T-helper 2 cell treated with Interferon-gamma antibody and Interleukin-4, amounts not matched to agents 5 μg/mL and 100 μg/mL, for 36 hours (primary cell): ENCODE measurements around the gene TP63.

Source experiments
- DNase-seq: peaks from one replicate; pipeline ENCODE4 v3.0.0; 2021; ENCODE audit warnings: low spot score
- H3K27ac Mint-ChIP-seq: one replicate; pipeline ENCODE4 v1.8.0; 2021; ENCODE audit warnings: mild to moderate bottlenecking, mixed read lengths
- H3K27me3 Mint-ChIP-seq: one replicate; pipeline ENCODE4 v1.8.0; 2021; ENCODE audit warnings: low read depth, mixed read lengths
- H3K36me3 Mint-ChIP-seq: one replicate; pipeline ENCODE4 v1.8.0; 2021; ENCODE audit warnings: low read depth, mixed read lengths
- H3K4me1 Mint-ChIP-seq: one replicate; pipeline ENCODE4 v1.8.0; 2021; ENCODE audit warnings: low read depth, mixed read lengths
- H3K4me3 Mint-ChIP-seq: one replicate; pipeline ENCODE4 v1.8.0; 2022; ENCODE audit warnings: mild to moderate bottlenecking, moderate library complexity, mixed read lengths
- H3K9me3 Mint-ChIP-seq: one replicate; pipeline ENCODE4 v1.8.0; 2021; ENCODE audit warnings: mixed read lengths

Gene TP63

DNA sequence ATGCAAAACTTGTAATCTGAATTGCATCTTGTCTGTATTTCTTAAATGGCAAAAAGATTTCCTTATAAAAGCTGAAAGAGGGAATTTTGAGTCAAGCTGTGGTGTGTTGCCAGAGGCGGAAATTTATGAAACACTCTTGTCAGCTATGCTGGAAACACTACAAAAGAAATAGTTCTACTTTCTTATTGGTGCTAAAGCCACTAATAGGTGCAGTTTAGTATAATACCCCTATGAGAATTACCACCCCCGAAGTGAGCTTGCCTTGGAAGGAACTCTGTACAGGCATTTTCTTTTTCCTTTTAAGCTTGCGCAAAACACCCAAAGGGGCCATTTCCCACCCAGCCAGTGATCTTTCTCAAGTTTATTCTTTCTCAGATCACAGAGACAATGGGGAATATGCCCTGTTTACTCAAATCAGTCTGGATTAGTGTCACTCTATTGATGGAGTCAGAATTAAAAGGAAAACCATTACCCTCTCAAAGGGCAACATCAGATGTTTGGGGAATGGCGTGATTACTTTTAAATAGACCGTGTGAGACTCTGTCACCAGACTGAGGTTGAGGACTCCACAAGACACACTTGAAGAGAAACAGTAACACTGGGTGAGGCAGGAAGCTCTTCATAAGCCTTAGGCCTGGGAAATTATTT is 166.0 kb downstream of the TP63 start:
- H3K36me3 Mint-ChIP-seq, result no peaks in the 10 kb centered on the region
- no peak overlapping the region for H3K27ac Mint-ChIP-seq
- H3K4me1 Mint-ChIP-seq, result peaks cover 1% of the 10 kb centered on the region
- H3K4me3 Mint-ChIP-seq, result no peak overlapping the region
- no peak for DNase-seq
- peaks cover 2% of the 10 kb centered on the region for H3K27me3 Mint-ChIP-seq
- H3K9me3 Mint-ChIP-seq, result no peaks in the 10 kb centered on the region

DNA sequence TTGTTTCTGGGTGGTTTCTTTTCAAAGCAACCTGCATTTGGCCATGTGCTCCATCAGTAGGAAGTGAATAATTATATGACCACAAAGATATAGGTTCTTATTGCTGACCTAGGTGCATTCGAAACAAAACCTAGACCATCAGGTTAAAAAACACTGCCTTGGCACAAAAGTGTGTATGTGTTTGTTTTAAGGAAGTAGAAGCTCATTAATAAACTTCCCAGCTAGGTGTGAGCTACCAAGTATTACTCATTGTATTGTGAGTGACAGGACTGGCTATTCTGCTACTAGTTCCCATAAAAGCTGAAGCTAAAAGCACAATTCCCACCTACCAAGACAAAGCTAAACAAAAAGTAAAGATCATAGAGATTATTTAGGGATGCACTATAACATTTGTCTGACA is 168.2 kb downstream of the TP63 start:
- no peak for DNase-seq
- H3K27me3 Mint-ChIP-seq, result peaks cover under 1% of the 10 kb centered on the region
- H3K27ac Mint-ChIP-seq, result no peak overlapping the region
- no peaks in the 10 kb centered on the region for H3K36me3 Mint-ChIP-seq
- peaks cover 1% of the 10 kb centered on the region for H3K4me1 Mint-ChIP-seq
- H3K4me3 Mint-ChIP-seq, result no peak overlapping the region
- no peaks in the 10 kb centered on the region for H3K9me3 Mint-ChIP-seq

DNA sequence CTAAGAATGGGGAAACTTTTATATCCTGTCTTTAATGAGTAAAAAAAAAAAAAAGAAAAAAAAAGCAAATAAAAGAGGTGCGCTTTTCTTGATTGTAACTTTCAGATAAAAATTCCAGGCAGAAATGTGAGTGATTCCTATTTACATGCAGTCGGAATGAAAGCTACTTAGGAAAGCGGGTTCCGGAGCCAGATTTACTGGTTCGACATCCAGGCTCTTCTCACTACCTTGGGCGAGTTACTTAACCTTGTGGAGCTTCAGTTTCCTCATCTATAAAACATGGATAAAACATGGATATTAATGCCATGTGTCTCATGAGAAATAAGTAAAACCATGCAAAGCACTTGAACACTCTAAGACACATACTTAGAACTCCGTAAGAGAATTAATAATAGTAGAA is 169.2 kb downstream of the TP63 start:
- Mint-ChIP-seq H3K4me3 (no peak overlapping the region), H3K27me3 (no peaks in the 10 kb centered on the region), H3K36me3 (no peaks in the 10 kb centered on the region), H3K9me3 (no peaks in the 10 kb centered on the region), H3K4me1 (no peaks in the 10 kb centered on the region), H3K27ac (no peak overlapping the region)
- DNase-seq, result no peak

DNA sequence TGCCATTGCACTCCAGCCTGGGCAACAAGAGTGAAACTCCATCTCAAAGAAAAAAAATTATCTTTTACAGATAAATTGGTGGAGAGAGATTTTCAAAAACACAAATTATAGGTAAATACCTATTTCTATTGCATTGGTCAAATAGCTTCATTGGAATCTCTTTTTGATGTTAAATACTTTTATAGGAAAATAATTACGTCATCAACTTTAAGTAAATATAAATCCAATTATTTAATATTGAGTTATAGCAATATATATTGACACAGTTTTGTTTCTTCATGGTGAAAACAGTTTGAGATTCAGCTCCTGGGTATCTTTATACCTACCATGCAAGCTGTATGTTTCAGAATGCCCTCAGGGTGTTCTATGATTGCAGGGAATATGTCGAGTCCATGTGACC is 172.1 kb downstream of the TP63 start:
- Mint-ChIP-seq H3K36me3 (no peaks in the 10 kb centered on the region), H3K4me3 (no peak overlapping the region), H3K27me3 (no peaks in the 10 kb centered on the region), H3K4me1 (no peaks in the 10 kb centered on the region), H3K27ac (no peak overlapping the region), H3K9me3 (no peaks in the 10 kb centered on the region)
- no peak for DNase-seq

DNA sequence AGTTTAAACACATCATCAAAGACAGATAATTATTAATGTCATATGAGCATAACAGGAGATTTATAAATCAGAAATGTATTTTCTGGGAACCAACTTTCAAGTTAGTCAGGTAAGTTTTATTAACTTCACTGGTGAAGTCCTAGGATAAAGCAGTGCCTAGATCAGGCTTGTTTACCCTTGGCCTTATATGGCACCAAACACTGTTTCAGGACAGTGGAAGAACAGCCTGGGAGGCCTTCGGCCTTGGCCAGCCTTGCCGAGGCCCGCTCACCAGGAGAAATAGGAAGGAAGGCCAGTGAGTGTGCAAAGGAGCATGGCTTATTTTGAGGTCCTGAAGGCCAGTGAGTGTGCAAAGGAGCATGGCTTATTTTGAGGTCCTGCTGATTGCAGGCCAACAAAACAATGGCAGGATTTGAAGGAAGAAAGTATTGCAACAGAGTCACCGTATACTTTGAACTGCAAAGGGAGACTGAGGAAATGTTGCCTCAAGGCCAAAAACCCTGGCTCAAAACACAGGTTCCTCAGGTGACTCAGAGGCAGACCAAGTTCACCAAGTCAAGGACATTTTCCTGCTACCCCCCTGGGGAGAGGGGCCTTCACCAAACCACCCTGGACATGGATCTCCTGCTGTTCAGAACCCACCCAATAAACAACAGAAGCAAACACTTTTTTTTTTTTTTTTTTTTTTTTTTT is 174.3 kb downstream of the TP63 start:
- no peak for DNase-seq
- Mint-ChIP-seq H3K4me3 (no peak overlapping the region), H3K4me1 (no peaks in the 10 kb centered on the region)

DNA sequence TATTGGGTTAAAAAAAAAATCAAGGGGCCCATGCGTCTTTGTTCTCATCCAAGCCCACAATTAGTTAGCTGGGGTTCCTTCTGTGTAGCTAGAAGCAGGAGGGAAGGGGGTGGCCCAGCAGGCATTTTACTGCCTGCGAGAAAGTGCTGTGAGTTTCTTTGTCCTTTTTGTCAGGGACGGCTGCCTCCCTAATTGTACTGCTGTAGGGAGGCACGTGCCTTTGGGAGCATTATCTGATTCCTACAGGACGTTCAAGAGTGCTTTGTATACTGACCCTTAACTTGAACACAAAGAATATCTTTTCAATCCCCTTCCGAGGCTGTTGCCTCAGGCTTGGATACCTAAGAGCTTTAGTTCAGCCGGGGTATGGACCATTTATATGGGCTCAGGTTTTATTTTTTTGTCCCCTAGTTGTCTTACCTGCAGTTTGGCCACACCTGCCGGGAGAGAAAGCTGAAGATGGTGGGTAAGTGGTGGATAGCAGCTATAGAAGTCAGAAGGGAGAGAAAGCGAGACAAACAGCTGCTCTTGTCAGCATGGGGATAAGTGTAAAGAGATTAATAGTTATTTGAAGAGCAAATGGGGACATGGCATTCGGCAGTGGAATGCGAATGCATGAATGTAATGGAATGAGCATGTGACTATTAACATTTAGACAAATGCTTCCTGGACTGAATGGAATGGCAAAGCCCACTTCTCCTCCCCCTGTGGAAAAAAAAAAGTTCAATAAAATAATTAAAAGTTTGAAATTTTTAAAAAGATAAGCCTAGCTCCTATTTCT is 175.2 kb downstream of the TP63 start:
- Mint-ChIP-seq H3K4me3 (no peak overlapping the region), H3K4me1 (no peaks in the 10 kb centered on the region), H3K9me3 (no peaks in the 10 kb centered on the region), H3K27me3 (no peaks in the 10 kb centered on the region), H3K36me3 (no peaks in the 10 kb centered on the region), H3K27ac (no peak overlapping the region)
- DNase-seq, result no peak

More for the DNA sequence above, 174.3 kb downstream of the TP63 start:
- H3K36me3 Mint-ChIP-seq, result no peaks in the 10 kb centered on the region
- H3K27me3 Mint-ChIP-seq, result no peaks in the 10 kb centered on the region
- no peaks in the 10 kb centered on the region for H3K9me3 Mint-ChIP-seq
- no peak overlapping the region for H3K27ac Mint-ChIP-seq

DNA sequence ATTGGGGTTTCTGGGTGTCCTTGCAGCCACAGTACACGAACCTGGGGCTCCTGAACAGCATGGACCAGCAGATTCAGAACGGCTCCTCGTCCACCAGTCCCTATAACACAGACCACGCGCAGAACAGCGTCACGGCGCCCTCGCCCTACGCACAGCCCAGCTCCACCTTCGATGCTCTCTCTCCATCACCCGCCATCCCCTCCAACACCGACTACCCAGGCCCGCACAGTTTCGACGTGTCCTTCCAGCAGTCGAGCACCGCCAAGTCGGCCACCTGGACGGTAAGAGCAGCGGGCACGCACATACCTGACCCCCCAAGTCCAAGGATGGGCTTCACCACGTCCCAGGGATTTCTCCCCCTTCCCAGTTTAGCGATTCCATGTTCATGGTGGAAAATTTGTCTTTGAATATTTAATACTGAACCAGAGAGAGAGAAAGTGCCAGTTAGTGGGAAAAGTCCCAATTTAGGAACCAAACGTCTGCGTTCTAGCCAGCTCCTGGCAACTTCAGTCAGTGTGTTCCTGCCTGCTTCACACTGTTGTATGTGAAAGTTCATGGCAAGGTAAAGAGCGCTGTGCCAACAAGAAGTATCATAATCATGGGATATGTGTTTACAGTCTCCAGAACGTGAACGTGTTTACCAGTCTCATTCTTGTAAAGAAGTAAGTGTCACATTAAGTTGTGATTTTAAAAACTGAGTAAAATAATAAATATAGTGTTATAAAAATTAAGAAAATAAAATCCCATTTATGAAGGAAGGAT is 177.2 kb downstream of the TP63 start:
- no peaks in the 10 kb centered on the region for H3K36me3 Mint-ChIP-seq
- H3K9me3 Mint-ChIP-seq, result no peaks in the 10 kb centered on the region
- no peaks in the 10 kb centered on the region for H3K4me1 Mint-ChIP-seq
- H3K27ac Mint-ChIP-seq, result no peak overlapping the region
- no peak overlapping the region for H3K4me3 Mint-ChIP-seq
- DNase-seq, result no peak
- no peaks in the 10 kb centered on the region for H3K27me3 Mint-ChIP-seq

DNA sequence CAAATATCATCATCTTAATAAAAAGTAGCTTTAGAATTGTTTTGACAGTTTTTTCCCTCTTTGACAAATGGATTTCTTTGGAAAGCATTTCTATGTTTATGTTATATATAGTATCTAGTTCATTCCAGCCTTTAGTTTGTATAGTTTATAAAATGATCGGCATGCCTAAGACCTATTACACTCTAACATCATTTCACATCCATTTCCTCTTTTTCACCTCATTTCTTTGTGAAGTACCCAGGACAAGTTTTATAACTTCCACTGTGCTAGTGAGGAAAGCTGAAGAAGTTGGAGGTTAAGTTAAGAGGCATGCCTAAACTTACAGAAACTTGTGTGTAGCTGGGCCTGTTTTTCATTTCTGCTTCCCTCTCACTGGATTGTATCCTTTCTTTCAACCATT is 178.4 kb downstream of the TP63 start:
- no peaks in the 10 kb centered on the region for H3K36me3 Mint-ChIP-seq
- no peaks in the 10 kb centered on the region for H3K4me1 Mint-ChIP-seq
- H3K4me3 Mint-ChIP-seq, result no peak overlapping the region
- DNase-seq, result no peak
- no peaks in the 10 kb centered on the region for H3K9me3 Mint-ChIP-seq
- H3K27me3 Mint-ChIP-seq, result no peaks in the 10 kb centered on the region
- H3K27ac Mint-ChIP-seq, result no peak overlapping the region

DNA sequence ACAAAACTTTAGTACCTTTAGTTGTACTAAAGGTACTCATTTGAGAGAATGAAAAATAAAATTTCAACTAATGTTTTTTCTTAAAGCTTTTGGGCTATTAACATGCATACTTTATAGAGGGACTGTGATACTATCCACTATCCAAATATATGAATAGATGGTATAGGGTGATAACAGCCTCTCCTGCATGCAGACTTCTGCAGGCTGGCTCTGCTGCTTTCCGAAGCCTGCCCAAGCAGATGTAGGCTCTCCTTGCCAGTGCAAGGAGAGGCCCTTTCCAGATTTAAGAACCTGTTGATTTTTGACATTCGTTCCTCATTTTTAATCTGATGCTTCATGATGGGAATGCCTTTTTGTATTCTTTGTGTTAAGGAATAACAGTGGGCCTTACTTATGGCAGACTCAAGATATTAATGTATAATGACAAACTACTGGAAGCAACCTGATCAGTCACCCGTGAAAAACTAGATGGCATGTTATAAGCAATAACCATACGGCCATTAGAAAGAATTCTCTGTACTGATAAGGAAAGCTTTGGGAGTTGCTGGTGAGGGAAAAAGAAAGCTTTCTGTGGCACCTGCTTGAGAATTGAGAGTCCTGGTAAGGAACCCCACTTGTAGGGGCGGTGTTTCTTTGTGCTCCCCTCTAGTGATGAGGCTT is 181.7 kb downstream of the TP63 start:
- Mint-ChIP-seq H3K27ac (no peak overlapping the region), H3K9me3 (no peaks in the 10 kb centered on the region), H3K27me3 (peaks cover 3% of the 10 kb centered on the region), H3K4me1 (no peaks in the 10 kb centered on the region), H3K4me3 (no peak overlapping the region), H3K36me3 (no peaks in the 10 kb centered on the region)
- DNase-seq, result no peak

DNA sequence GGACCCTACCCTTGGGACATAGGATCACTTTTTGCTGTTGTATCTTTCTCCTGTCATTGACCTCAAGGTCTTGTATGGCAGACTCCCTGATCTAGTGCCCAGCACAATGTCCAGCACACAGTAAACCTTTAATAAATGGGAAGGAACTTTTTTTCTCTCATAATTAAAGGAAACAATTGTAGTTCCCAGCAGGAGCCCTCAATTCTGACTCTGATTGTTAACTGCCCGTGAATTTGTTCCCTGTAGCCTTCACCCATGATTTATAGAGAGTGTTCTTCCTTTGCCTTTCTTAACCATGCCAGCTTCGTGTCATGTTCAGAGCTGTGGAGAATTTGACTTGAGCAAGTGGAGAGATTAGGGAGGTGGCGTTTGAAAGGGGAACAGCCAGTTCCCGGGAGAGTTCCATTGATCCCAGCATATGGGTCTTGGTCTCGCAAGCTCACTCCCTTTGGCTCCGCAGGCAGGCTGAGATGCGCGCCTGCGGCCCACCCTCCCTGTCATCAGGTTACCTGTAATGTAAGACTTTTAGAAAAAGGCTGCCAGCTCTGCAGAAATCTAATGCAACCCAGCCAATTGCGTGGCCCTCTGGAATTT is 182.6 kb downstream of the TP63 start:
- Mint-ChIP-seq H3K36me3 (no peaks in the 10 kb centered on the region), H3K9me3 (no peaks in the 10 kb centered on the region), H3K27me3 (peaks cover 3% of the 10 kb centered on the region), H3K27ac (no peak overlapping the region), H3K4me1 (no peaks in the 10 kb centered on the region), H3K4me3 (no peak overlapping the region)
- DNase-seq, result no peak

DNA sequence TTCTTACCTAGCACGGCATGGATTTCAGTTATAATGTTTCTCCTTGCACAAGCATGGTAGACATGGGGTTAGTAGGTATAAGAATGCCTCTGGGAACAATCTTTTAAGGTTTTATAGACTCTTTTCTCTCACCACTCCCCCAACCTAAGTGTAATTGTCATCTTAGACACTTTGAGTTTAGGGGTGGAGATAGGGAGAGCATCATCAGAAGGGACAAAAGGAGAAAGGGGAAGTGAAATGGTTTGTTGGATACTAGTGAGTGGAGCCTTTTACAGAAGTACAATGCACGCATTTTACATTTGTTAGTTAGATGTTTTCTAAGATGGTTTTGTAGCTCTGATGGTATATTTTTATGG is 189.2 kb downstream of the TP63 start:
- DNase-seq, result no peak
- H3K4me1 Mint-ChIP-seq, result no peaks in the 10 kb centered on the region
- H3K4me3 Mint-ChIP-seq, result no peak overlapping the region
- H3K36me3 Mint-ChIP-seq, result no peaks in the 10 kb centered on the region
- H3K9me3 Mint-ChIP-seq, result no peaks in the 10 kb centered on the region
- no peaks in the 10 kb centered on the region for H3K27me3 Mint-ChIP-seq
- no peak overlapping the region for H3K27ac Mint-ChIP-seq

DNA sequence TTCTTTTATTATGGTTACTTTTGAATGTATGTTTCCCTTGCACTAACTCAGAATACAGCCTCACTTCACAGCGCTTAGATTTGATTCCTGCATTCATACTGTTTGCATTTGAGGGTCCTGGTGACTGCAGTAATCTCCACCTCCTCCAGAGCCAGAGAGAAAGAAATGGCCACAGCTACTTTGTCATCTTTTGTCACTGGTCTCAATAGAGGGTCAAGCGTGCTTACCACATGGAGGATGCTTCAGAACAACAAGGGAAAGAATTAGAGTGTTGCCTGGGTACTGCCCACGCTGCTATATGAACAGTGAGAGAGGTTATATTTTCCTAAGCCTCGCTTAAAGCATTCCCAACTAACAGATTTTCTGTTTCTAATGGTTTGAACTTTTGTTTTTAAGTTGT is 190.1 kb downstream of the TP63 start:
- Mint-ChIP-seq H3K27me3 (no peaks in the 10 kb centered on the region), H3K4me1 (no peaks in the 10 kb centered on the region), H3K9me3 (no peaks in the 10 kb centered on the region), H3K4me3 (no peak overlapping the region), H3K27ac (no peak overlapping the region), H3K36me3 (no peaks in the 10 kb centered on the region)
- DNase-seq, result no peak

DNA sequence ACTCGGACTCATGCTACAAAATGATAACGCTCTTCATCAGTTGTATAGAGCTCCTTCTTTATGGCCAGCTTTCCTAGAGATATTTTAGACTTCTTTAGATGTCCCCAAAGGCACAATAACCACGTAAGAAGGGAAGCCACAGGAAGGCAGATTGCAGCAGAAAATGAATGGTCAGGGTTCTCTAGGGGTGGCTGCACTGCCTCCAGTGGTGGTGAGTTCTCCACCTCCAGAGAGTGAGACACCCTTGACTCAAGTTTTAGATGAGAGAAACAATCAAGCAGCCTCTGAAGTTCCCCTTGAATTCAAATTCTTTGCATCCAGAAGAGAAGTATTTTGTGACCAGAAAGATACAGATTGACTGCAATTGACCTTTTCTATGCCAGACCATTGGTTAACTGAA is 191.5 kb downstream of the TP63 start:
- H3K27ac Mint-ChIP-seq, result no peak overlapping the region
- no peak overlapping the region for H3K4me3 Mint-ChIP-seq
- no peaks in the 10 kb centered on the region for H3K36me3 Mint-ChIP-seq
- no peak for DNase-seq
- H3K9me3 Mint-ChIP-seq, result no peaks in the 10 kb centered on the region
- no peaks in the 10 kb centered on the region for H3K4me1 Mint-ChIP-seq
- H3K27me3 Mint-ChIP-seq, result no peaks in the 10 kb centered on the region
